HepG2 (cell line): ENCODE data around the gene CHN1. TPM values are rescaled to one million over a fixed set of nuclear protein-coding genes. Genes with fewer than 3 reads are reported as not detected.

Source experiments
- CENPX ChIP-seq: sonication (generic); formaldehyde crosslinking; IDR thresholded peaks from 2 replicates; pipeline ENCODE4 v1.9.0; 2021; ENCODE audit warnings: mild to moderate bottlenecking, missing genetic modification reagents, moderate library complexity
- FLYWCH1 ChIP-seq: sonication (generic); formaldehyde crosslinking; IDR thresholded peaks from 2 replicates; pipeline ENCODE4 v1.8.1; 2023; ENCODE audit warnings: mild to moderate bottlenecking, missing genetic modification reagents
- GPN1 ChIP-seq: sonication (generic); formaldehyde crosslinking; IDR thresholded peaks from 2 replicates; pipeline ENCODE4 v1.5.1; 2020; ENCODE audit warnings: missing genetic modification reagents, borderline replicate concordance
- MAFF ChIP-seq: IDR thresholded peaks from 2 replicates; pipeline ENCODE4 v1.6.1; 2011; ENCODE audit warnings: low read depth, low read length, improper control_type of control experiment
- MXI1 ChIP-seq: IDR thresholded peaks from 3 replicates; pipeline ENCODE4 v1.6.1; 2012; ENCODE audit warnings: low read depth, low read length, inconsistent platforms, borderline replicate concordance
- ZKSCAN8 ChIP-seq: IDR thresholded peaks from 2 replicates; pipeline ENCODE4 v1.6.1; 2016; ENCODE audit warnings: borderline replicate concordance, missing genetic modification reagents, missing compliant biosample characterization
- polyA plus RNA-seq, 8 experiments: library from polyadenylated mRNA; depleted of rRNA in 3 of 8; stranded (reverse) in 7 of 8; unstranded in 1 of 8; fragments of >200 nt; fragmentation: Illumina TruSeq in 4 of 8; extraction: Trizol in 4 of 8; gene quantifications; 2 replicates each; pipeline versions ENCODE4 v1.2.1 to v1.2.3, GENCODE V29; 2011 to 2016; ENCODE audit warnings: low read depth in 4 of 8, missing spikeins in 1 of 8, mixed read lengths in 1 of 8; ENCODE audit not compliant: insufficient read depth in 1 of 8
- total RNA-seq, 5 experiments: library from RNA; depleted of rRNA; stranded (reverse); fragments of >200 nt; fragmentation: Illumina TruSeq; extraction: Trizol; gene quantifications; 2 replicates each; pipeline ENCODE4 v1.2.3, GENCODE V29; 2016; ENCODE audit warnings: low read depth in 1 of 5
- TF ChIP-seq, protein P1 (sequence below): sonication (generic); formaldehyde crosslinking; IDR thresholded peaks from 2 replicates; pipeline ENCODE4 v1.4.0; 2020; ENCODE audit warnings: missing genetic modification reagents
- TF ChIP-seq, protein P2 (sequence below): sonication (generic); formaldehyde crosslinking; IDR thresholded peaks from 2 replicates; pipeline ENCODE4 v1.4.0; 2020; ENCODE audit warnings: missing genetic modification reagents
- TF ChIP-seq, protein P3 (sequence below): sonication (generic); formaldehyde crosslinking; IDR thresholded peaks from 2 replicates; pipeline ENCODE4 v1.5.1; 2020; ENCODE audit warnings: missing genetic modification reagents, mild to moderate bottlenecking, borderline replicate concordance

The CHN1 gene
- total and polyA plus RNA-seq, 2 of the 13 experiments (the other 11 are each of a cell fraction or from before 2014, with no cell fraction given), result 2.8 to 3.5 TPM

DNA sequence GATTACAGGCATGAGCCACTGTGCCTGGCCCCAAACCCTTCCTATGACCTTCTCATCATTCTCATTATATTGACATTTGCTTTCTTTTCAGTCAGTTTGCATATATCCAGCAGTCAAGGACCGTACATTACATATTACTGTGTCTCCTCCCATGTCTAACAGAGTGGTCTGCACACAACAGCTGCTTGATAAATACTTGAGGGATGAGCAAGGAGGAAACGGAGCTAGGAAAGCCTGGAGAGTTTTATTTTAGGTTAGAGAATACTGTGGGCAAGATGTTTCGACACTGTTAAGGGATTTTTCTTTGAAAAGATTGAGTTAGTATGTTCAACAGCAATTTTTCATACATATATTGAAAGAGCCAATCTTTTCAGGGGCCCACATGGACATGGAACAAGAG lies 164.7 kb downstream of the CHN1 start (continued):
- TF ChIP-seq, protein P1, sequence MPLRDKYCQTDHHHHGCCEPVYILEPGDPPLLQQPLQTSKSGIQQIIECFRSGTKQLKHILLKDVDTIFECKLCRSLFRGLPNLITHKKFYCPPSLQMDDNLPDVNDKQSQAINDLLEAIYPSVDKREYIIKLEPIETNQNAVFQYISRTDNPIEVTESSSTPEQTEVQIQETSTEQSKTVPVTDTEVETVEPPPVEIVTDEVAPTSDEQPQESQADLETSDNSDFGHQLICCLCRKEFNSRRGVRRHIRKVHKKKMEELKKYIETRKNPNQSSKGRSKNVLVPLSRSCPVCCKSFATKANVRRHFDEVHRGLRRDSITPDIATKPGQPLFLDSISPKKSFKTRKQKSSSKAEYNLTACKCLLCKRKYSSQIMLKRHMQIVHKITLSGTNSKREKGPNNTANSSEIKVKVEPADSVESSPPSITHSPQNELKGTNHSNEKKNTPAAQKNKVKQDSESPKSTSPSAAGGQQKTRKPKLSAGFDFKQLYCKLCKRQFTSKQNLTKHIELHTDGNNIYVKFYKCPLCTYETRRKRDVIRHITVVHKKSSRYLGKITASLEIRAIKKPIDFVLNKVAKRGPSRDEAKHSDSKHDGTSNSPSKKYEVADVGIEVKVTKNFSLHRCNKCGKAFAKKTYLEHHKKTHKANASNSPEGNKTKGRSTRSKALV (CRISPR knock-in tag), result no peak
- TF ChIP-seq ZKSCAN8, result no peak
- no peak for TF ChIP-seq GPN1 (CRISPR knock-in tag)
- TF ChIP-seq MXI1, result no peak
- TF ChIP-seq MAFF, result no peak
- no peak for TF ChIP-seq CENPX (CRISPR knock-in tag)
- TF ChIP-seq, protein P2, sequence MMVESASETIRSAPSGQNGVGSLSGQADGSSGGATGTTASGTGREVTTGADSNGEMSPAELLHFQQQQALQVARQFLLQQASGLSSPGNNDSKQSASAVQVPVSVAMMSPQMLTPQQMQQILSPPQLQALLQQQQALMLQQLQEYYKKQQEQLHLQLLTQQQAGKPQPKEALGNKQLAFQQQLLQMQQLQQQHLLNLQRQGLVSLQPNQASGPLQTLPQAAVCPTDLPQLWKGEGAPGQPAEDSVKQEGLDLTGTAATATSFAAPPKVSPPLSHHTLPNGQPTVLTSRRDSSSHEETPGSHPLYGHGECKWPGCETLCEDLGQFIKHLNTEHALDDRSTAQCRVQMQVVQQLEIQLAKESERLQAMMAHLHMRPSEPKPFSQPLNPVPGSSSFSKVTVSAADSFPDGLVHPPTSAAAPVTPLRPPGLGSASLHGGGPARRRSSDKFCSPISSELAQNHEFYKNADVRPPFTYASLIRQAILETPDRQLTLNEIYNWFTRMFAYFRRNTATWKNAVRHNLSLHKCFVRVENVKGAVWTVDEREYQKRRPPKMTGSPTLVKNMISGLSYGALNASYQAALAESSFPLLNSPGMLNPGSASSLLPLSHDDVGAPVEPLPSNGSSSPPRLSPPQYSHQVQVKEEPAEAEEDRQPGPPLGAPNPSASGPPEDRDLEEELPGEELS (CRISPR knock-in tag), result no peak
- TF ChIP-seq FLYWCH1 (CRISPR knock-in tag), result no peak
- TF ChIP-seq, protein P3, sequence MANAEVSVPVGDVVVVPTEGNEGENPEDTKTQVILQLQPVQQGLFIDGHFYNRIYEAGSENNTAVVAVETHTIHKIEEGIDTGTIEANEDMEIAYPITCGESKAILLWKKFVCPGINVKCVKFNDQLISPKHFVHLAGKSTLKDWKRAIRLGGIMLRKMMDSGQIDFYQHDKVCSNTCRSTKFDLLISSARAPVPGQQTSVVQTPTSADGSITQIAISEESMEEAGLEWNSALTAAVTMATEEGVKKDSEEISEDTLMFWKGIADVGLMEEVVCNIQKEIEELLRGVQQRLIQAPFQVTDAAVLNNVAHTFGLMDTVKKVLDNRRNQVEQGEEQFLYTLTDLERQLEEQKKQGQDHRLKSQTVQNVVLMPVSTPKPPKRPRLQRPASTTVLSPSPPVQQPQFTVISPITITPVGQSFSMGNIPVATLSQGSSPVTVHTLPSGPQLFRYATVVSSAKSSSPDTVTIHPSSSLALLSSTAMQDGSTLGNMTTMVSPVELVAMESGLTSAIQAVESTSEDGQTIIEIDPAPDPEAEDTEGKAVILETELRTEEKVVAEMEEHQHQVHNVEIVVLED, result no peak
